Naive B cell (primary cell): Measurements from ENCODE around the gene ZNRF2. TPM values are rescaled to one million over a fixed set of nuclear protein-coding genes. Genes with fewer than 3 reads are reported as not detected.
"Not testable (repeated sequence)": the region's sequence is repeated elsewhere in the genome, so short reads cannot be mapped to it uniquely, and the experiment has no call there.

Experiments used
- ATAC-seq, 2 donors: fragments of 150-1000 bp; cut with Tn5 transposase; 2 replicates each; pipeline ENCODE4 v1.10.0; 2021; ENCODE audit warnings: low read depth in 2 of 2, mild to moderate bottlenecking in 2 of 2, moderate library complexity in 2 of 2
- DNase-seq: peaks from one replicate; pipeline ENCODE4 v3.0.0; 2022
- H3K27ac Mint-ChIP-seq, 6 donors: one replicate each; pipeline ENCODE4 v1.8.0; 2020 to 2022; ENCODE audit warnings: mild to moderate bottlenecking in 6 of 6, mixed read lengths in 6 of 6, moderate library complexity in 5 of 6, inconsistent platforms in 2 of 6
- H3K27me3 Mint-ChIP-seq, 3 donors: one replicate each; pipeline ENCODE4 v1.8.0; 2021 to 2022; ENCODE audit warnings: mixed read lengths in 3 of 3, mild to moderate bottlenecking in 1 of 3
- H3K36me3 Mint-ChIP-seq, 2 donors: one replicate each; pipeline ENCODE4 v1.8.0; 2020 to 2022; ENCODE audit warnings: mixed read lengths in 2 of 2, inconsistent platforms in 1 of 2, mild to moderate bottlenecking in 1 of 2
- H3K4me1 Mint-ChIP-seq, 3 donors: one replicate each; pipeline ENCODE4 v1.8.0; 2020 to 2022; ENCODE audit warnings: mixed read lengths in 3 of 3, inconsistent platforms in 1 of 3, mild to moderate bottlenecking in 1 of 3, moderate library complexity in 1 of 3
- H3K4me3 Mint-ChIP-seq, 8 donors: one replicate each; pipeline ENCODE4 v1.8.0; 2020 to 2022; ENCODE audit warnings: mild to moderate bottlenecking in 8 of 8, mixed read lengths in 8 of 8, moderate library complexity in 8 of 8, inconsistent platforms in 2 of 8
- H3K9me3 Mint-ChIP-seq, 7 donors: one replicate each; pipeline ENCODE4 v1.8.0; 2020 to 2022; ENCODE audit warnings: mixed read lengths in 7 of 7, mild to moderate bottlenecking in 5 of 7, inconsistent platforms in 2 of 7, moderate library complexity in 1 of 7
- polyA plus RNA-seq, 6 donors: library from polyadenylated mRNA; unstranded; fragments of 300-500 nt; fragmentation: Illumina TruSeq; gene quantifications; one replicate each; pipeline ENCODE4 v1.2.3, GENCODE V29; 2021; ENCODE audit warnings: low read depth in 6 of 6

The ZNRF2 gene
- polyA plus RNA-seq, 6 donors from 2014 or later, result 0.84 to 7.7 (median 2.8) TPM

- Mint-ChIP-seq H3K4me1 (peaks cover 0 to 7% (median 4%) of the 10 kb centered on the region in 3 donors), H3K9me3 (no peaks in the 10 kb centered on the region), H3K4me3 (no peak overlapping the region), H3K27ac (no peak overlapping the region), H3K27me3 (no peaks in the 10 kb centered on the region), H3K36me3 (peaks cover 0 to 6% of the 10 kb centered on the region in 2 donors)
- DNase-seq (no peak), ATAC-seq (no peak)
Measured at GRCh38 chr7:30251708-30252329, 32.6 kb upstream of the ZNRF2 start.

DNA sequence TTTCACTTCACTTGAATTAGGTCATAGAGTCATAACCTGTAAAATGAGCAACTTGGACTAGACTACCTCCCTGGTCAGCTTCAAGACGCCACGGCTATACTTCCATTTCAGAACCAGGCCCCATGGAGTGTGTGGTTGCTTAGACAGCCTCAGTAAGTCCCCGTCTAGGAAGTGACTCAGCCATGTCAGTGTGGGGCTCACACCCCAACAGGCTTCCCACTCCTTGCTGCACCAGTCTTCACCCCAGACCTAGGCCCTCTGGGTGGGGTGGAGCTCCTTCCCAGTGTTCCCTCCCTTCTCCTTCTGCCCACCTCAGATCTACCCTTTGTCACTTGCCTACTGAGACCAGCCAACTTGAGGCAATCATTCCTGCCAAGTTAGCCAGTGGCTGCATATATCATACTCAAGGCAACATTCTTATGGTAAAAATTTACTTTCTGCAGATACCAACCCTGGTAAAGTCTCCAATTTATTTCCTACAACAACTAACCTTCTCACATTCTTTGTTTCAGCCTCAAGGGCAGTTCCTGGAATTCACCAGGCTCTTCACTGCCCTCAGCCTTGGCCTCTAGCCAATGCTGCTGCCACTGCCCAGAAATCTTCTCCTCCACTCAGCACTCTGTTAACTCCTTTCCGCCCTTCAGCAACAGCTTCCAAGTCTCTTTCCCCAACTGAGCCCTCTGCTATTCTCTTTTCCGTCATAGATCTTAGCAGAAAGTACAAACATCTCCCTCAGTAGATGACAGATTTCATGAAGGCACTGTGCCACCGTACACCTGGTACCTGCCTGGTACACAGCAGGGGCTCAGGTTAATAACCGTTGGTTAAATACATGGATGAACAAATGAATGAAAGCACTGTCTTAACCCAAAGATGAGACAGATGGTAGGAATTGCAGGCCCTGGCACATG, 31.3 kb upstream of the ZNRF2 start:
- peaks cover 0 to under 1% (median under 1%) of the 10 kb centered on the region in 3 donors for H3K4me1 Mint-ChIP-seq
- no peaks in the 10 kb centered on the region for H3K9me3 Mint-ChIP-seq
- H3K27ac Mint-ChIP-seq, result peak overlapping the region in 3 of 6 donors; percentile 52 to 85 (median 64)
- no peak overlapping the region for H3K4me3 Mint-ChIP-seq
- DNase-seq (no peak), ATAC-seq (no peak)
- H3K27me3 Mint-ChIP-seq, result no peaks in the 10 kb centered on the region
- H3K36me3 Mint-ChIP-seq, result peaks cover 0 to 6% of the 10 kb centered on the region in 2 donors

GRCh38 chr7:30253796-30254165, 30.6 kb upstream of the ZNRF2 start:
- Mint-ChIP-seq H3K9me3 (no peaks in the 10 kb centered on the region), H3K4me1 (no peaks in the 10 kb centered on the region), H3K27ac (no peak overlapping the region), H3K4me3 (no peak overlapping the region), H3K27me3 (no peaks in the 10 kb centered on the region), H3K36me3 (peaks cover 0 to 9% of the 10 kb centered on the region in 2 donors)
- ATAC-seq (no peak), DNase-seq (no peak)

- ATAC-seq, result no peak
- no peak for DNase-seq
- Mint-ChIP-seq H3K27ac (no peak overlapping the region), H3K27me3 (no peaks in the 10 kb centered on the region), H3K4me3 (no peak overlapping the region), H3K9me3 (no peaks in the 10 kb centered on the region), H3K4me1 (no peaks in the 10 kb centered on the region), H3K36me3 (peaks cover 0 to 13% of the 10 kb centered on the region in 2 donors)
Measured at GRCh38 chr7:30254248-30254647, 30.1 kb upstream of the ZNRF2 start.

DNA sequence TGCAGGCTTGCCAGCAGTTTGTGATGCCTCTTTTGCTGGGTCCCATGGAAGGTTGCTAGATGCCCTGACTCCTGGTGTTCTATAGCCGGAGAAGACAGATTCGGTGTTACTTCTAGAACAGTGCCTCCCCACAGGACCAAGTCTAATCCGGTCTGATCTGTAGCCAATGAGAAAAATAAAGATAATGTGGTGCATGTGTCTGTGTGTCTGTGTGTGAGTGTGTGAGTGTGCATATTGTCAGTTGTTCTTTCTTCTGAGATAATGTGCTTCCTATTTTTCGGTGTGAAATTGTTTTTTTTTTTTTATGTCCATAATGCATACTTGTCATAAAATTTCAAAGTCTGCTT, 29.7 kb upstream of the ZNRF2 start:
- no peaks in the 10 kb centered on the region for H3K9me3 Mint-ChIP-seq
- H3K27ac Mint-ChIP-seq, result no peak overlapping the region

DNA sequence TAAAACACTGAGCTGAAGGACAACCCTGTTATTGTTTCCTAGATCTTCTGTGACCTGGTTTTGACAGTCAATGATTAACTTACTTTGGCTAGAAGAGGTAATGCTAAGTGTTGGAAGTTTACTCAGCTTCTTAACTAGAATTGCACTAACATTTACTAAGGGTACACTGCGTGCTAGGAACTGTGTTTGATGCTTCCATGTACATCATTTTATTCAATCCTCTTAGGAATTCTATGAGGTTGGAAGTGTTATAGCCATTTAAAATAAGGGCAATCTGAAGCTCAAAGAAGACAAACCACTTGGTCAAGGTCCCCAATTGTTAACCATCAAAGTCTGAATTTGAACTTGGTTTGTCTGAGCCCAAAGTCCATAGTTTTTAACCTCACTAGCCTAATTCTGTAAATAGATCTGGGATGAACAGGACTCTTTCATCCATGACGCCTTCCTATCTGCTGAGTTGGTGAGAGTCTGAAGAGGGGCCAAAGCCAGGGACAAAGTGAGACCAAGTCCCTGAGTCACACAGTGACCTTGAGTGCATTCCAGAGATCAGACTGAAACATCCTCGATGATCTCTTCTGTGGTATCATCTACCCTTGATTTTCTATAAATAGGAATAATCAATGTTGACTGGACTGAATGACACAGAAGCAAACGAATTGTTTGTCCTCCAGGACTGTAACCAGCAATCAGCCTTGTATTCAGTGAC, 29.2 kb upstream of the ZNRF2 start:
- Mint-ChIP-seq H3K36me3 (peaks cover 0 to 13% of the 10 kb centered on the region in 2 donors), H3K4me1 (no peaks in the 10 kb centered on the region), H3K4me3 (no peak overlapping the region), H3K9me3 (no peaks in the 10 kb centered on the region), H3K27me3 (no peaks in the 10 kb centered on the region), H3K27ac (no peak overlapping the region)
- DNase-seq, result no peak
- ATAC-seq, result no peak

More for the DNA sequence above, 29.7 kb upstream of the ZNRF2 start:
- H3K4me3 Mint-ChIP-seq, result no peak overlapping the region
- DNase-seq, result no peak
- H3K36me3 Mint-ChIP-seq, result peaks cover 0 to 13% of the 10 kb centered on the region in 2 donors
- H3K27me3 Mint-ChIP-seq, result no peaks in the 10 kb centered on the region
- no peaks in the 10 kb centered on the region for H3K4me1 Mint-ChIP-seq
- no peak for ATAC-seq

DNA sequence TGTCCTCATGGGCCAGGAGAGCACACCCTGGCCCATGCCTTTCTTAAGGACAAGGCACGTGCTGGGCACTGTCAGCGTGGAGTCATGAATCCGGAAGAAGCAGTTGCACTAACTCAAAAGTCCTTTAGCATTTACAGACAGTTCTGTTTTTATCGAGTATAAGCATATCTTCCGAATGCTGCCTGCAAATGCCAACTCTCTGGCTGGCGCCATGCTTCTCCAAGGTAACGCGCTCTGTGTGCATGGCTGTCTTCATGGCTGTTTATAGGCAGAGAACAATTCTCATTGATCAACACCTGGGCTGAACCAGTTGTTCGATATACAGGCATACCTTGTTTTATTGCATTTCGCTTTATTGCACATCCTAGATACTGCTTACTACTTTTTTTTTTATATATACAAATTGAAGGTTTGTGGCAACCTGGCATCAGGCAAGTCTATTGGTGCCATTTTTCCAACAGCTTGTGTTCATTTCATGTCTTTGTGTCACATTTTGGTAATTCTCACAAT, 28.0 kb upstream of the ZNRF2 start:
- Mint-ChIP-seq H3K4me1 (no peaks in the 10 kb centered on the region), H3K4me3 (no peak overlapping the region), H3K27ac (no peak overlapping the region), H3K27me3 (no peaks in the 10 kb centered on the region), H3K9me3 (no peaks in the 10 kb centered on the region), H3K36me3 (peaks cover 0 to 13% of the 10 kb centered on the region in 2 donors)
- no peak for DNase-seq
- no peak for ATAC-seq

DNA sequence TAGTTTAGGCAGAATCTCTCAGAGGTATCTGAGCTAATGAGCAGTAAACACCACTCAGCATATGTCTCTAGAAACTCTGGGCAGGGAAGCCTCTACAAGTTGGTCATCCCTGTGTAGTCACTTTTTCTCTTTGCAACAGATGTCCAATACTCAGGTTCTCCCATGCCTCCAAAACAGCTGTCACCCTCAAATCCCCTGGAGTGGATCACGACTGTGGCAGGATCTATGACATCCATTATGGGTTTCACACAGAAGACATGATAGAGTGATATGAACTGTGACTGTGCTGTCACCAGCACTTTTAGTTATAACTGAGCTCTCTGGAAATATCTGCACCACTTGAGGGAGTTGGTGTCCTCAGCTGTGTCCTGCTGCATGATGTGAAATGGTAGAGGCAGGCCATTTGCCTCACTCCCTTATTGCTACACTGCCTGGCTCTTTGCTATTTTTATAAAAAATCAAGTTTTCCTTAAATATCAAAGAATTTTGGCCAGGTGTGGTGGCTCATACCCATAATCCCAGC, 24.1 kb upstream of the ZNRF2 start:
- no peak for DNase-seq
- H3K4me1 Mint-ChIP-seq, result peaks cover 0 to 4% (median 1%) of the 10 kb centered on the region in 3 donors

GRCh38 chr7:30263090-30263710, 21.2 kb upstream of the ZNRF2 start:
- H3K9me3 Mint-ChIP-seq, result peaks cover 0 to 2% (median 0%) of the 10 kb centered on the region in 7 donors
- no peak for DNase-seq
- ATAC-seq, result no peak
- peak overlapping the region in 1 of 6 donors; percentile 62 for H3K27ac Mint-ChIP-seq
- no peak overlapping the region for H3K4me3 Mint-ChIP-seq
- peaks cover 0 to 4% (median 1%) of the 10 kb centered on the region in 3 donors for H3K4me1 Mint-ChIP-seq
- peaks cover 0 to 7% of the 10 kb centered on the region in 2 donors for H3K36me3 Mint-ChIP-seq
- H3K27me3 Mint-ChIP-seq, result no peaks in the 10 kb centered on the region

More for the DNA sequence above, 24.1 kb upstream of the ZNRF2 start:
- H3K27me3 Mint-ChIP-seq, result no peaks in the 10 kb centered on the region
- H3K4me3 Mint-ChIP-seq, result no peak overlapping the region
- ATAC-seq, result no peak
- H3K36me3 Mint-ChIP-seq, result peaks cover 0 to 7% of the 10 kb centered on the region in 2 donors
- peaks cover 0 to 2% (median 0%) of the 10 kb centered on the region in 7 donors for H3K9me3 Mint-ChIP-seq
- no peak overlapping the region for H3K27ac Mint-ChIP-seq

- no peak for DNase-seq
- Mint-ChIP-seq H3K27me3 (no peaks in the 10 kb centered on the region), H3K4me3 (no peak overlapping the region), H3K36me3 (peaks cover 0 to 1% of the 10 kb centered on the region in 2 donors), H3K27ac (no peak overlapping the region), H3K9me3 (peaks cover 0 to 2% (median 0%) of the 10 kb centered on the region in 7 donors), H3K4me1 (peaks cover 0 to 4% (median 1%) of the 10 kb centered on the region in 3 donors)
- ATAC-seq, result no peak
Measured at GRCh38 chr7:30264052-30264451, 20.3 kb upstream of the ZNRF2 start.

- ATAC-seq, DNase-seq, H3K27ac Mint-ChIP-seq, H3K27me3 Mint-ChIP-seq, H3K9me3 Mint-ChIP-seq, H3K36me3 Mint-ChIP-seq, H3K4me3 Mint-ChIP-seq, H3K4me1 Mint-ChIP-seq: not testable (repeated sequence)
Measured at GRCh38 chr7:30265189-30265588, 19.2 kb upstream of the ZNRF2 start.

DNA sequence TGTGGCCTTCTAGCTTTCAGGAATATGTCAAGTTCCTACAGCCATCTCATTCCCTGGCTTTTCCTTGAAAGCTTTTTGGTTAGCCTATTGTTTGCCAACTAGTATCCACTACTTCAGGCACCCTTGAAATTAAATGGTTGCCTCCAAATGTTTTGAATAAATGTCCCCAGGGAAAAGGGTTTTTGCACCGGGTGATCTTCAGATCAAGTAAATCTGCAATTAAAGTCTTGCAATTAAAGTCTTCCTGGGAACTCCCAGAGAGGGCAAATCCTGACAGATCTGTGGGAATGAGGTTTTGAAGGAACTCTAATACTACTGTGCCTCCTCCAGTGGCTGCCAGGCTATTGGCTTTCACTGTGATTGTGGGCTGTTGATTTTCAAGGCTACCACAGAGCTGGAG, 17.7 kb upstream of the ZNRF2 start:
- no peak for DNase-seq

GRCh38 chr7:30268586-30268985, 15.8 kb upstream of the ZNRF2 start:
- DNase-seq, result no peak
- Mint-ChIP-seq H3K27me3 (no peaks in the 10 kb centered on the region), H3K4me3 (no peak overlapping the region), H3K9me3 (peaks cover 0 to 2% (median 0%) of the 10 kb centered on the region in 7 donors), H3K4me1 (peaks cover 0 to 5% (median 0%) of the 10 kb centered on the region in 3 donors), H3K36me3 (no peaks in the 10 kb centered on the region), H3K27ac (no peak overlapping the region)
- no peak for ATAC-seq

More for the DNA sequence above, 17.7 kb upstream of the ZNRF2 start:
- H3K36me3 Mint-ChIP-seq, result no peaks in the 10 kb centered on the region
- peak overlapping the region in 2 of 6 donors; percentile 23 to 44 for H3K27ac Mint-ChIP-seq
- ATAC-seq, result no peak
- H3K4me3 Mint-ChIP-seq, result no peak overlapping the region
- H3K27me3 Mint-ChIP-seq, result no peaks in the 10 kb centered on the region
- H3K4me1 Mint-ChIP-seq, result peaks cover 1 to 5% (median 4%) of the 10 kb centered on the region in 3 donors
- H3K9me3 Mint-ChIP-seq, result peaks cover 0 to 2% (median 0%) of the 10 kb centered on the region in 7 donors
